ENCODE data around the gene SMYD3. TPM values are rescaled to one million over a fixed set of nuclear protein-coding genes. Genes with fewer than 3 reads are reported as not detected.

SMYD3 gene
- total RNA-seq, 1 donor from 2014 or later: 80.8 TPM

- H3K4me2 ChIP-seq (ENCODE audit: low read length): no peak overlapping the region
Observed at GRCh38 chr1:246479061-246479460, 28.0 kb downstream of the SMYD3 start.

GRCh38 chr1:246477634-246478033 lies 29.4 kb downstream of the SMYD3 start:
- no peak for DNase-seq (ENCODE audit: low read depth)
- Histone ChIP-seq H3K9me3 (ENCODE audit: insufficient read depth, low read depth, low read length) (no peaks in the 10 kb centered on the region), H4K20me1 (ENCODE audit: insufficient read depth, low read length) (peaks cover 4% of the 10 kb centered on the region), H3K27me3 (ENCODE audit: insufficient read depth, low read length) (no peaks in the 10 kb centered on the region), H3K79me2 (ENCODE audit: insufficient read depth, low read length) (peaks cover 3% of the 10 kb centered on the region), H3K9ac (ENCODE audit: low read length) (no peak overlapping the region), H3K36me3 (ENCODE audit: insufficient read depth, low read length) (no peaks in the 10 kb centered on the region), H3K4me1 (ENCODE audit: insufficient read depth, low read length) (no peaks in the 10 kb centered on the region), H2AFZ (ENCODE audit: low read depth, low read length) (no peak overlapping the region), H3K4me2 (ENCODE audit: low read length) (no peak overlapping the region), H3K27ac (ENCODE audit: low read depth, low read length) (no peak overlapping the region), H3K4me3 (ENCODE audit: insufficient read depth, low read depth, low read length) (no peak overlapping the region)
- H3K36me3 Mint-ChIP-seq (ENCODE audit: low read depth, unreplicated experiment): no peaks in the 10 kb centered on the region
- FAIRE-seq: no peak
- no peaks in the 10 kb centered on the region for H3K9me3 Mint-ChIP-seq (ENCODE audit: unreplicated experiment)
- no peaks in the 10 kb centered on the region for H3K27me3 Mint-ChIP-seq (ENCODE audit: low read depth, unreplicated experiment)
- TF ChIP-seq CTCF (IDR thresholded peaks at IDR 0.05; ENCODE audit: insufficient read depth, low read depth, low read length) (no peak), EZH2 (IDR thresholded peaks at IDR 0.05; ENCODE audit: insufficient read depth, low read length) (no peak)
- H3K4me3 Mint-ChIP-seq (ENCODE audit: unreplicated experiment): no peak overlapping the region
- peaks cover 1% of the 10 kb centered on the region for H3K4me1 Mint-ChIP-seq (ENCODE audit: low read depth, unreplicated experiment)
- no peak overlapping the region for H3K27ac Mint-ChIP-seq (ENCODE audit: unreplicated experiment)

More at GRCh38 chr1:246479061-246479460, 28.0 kb downstream of the SMYD3 start:
- no peaks in the 10 kb centered on the region for H3K27me3 Mint-ChIP-seq (ENCODE audit: low read depth, unreplicated experiment)
- Histone ChIP-seq H3K79me2 (ENCODE audit: insufficient read depth, low read length) (peaks cover 3% of the 10 kb centered on the region), H2AFZ (ENCODE audit: low read depth, low read length) (no peak overlapping the region), H3K9me3 (ENCODE audit: insufficient read depth, low read depth, low read length) (no peaks in the 10 kb centered on the region), H3K27me3 (ENCODE audit: insufficient read depth, low read length) (no peaks in the 10 kb centered on the region), H3K4me3 (ENCODE audit: insufficient read depth, low read depth, low read length) (no peak overlapping the region), H3K9ac (ENCODE audit: low read length) (no peak overlapping the region), H3K4me1 (ENCODE audit: insufficient read depth, low read length) (no peaks in the 10 kb centered on the region), H4K20me1 (ENCODE audit: insufficient read depth, low read length) (peaks cover 8% of the 10 kb centered on the region), H3K27ac (ENCODE audit: low read depth, low read length) (no peak overlapping the region), H3K36me3 (ENCODE audit: insufficient read depth, low read length) (no peaks in the 10 kb centered on the region)
- no peak overlapping the region for H3K4me3 Mint-ChIP-seq (ENCODE audit: unreplicated experiment)
- no peaks in the 10 kb centered on the region for H3K9me3 Mint-ChIP-seq (ENCODE audit: unreplicated experiment)
- DNase-seq (ENCODE audit: low read depth) (no peak), FAIRE-seq (no peak)
- TF ChIP-seq CTCF (IDR thresholded peaks at IDR 0.05; ENCODE audit: insufficient read depth, low read depth, low read length): no peak
- TF ChIP-seq EZH2 (IDR thresholded peaks at IDR 0.05; ENCODE audit: insufficient read depth, low read length): no peak
- H3K4me1 Mint-ChIP-seq (ENCODE audit: low read depth, unreplicated experiment): peaks cover 5% of the 10 kb centered on the region
- no peaks in the 10 kb centered on the region for H3K36me3 Mint-ChIP-seq (ENCODE audit: low read depth, unreplicated experiment)
- H3K27ac Mint-ChIP-seq (ENCODE audit: unreplicated experiment): no peak overlapping the region

GRCh38 chr1:246476771-246477170 lies 30.3 kb downstream of the SMYD3 start:
- Histone ChIP-seq H3K9ac (ENCODE audit: low read length) (no peak overlapping the region), H4K20me1 (ENCODE audit: insufficient read depth, low read length) (peaks cover 3% of the 10 kb centered on the region), H2AFZ (ENCODE audit: low read depth, low read length) (no peak overlapping the region), H3K36me3 (ENCODE audit: insufficient read depth, low read length) (no peaks in the 10 kb centered on the region), H3K4me1 (ENCODE audit: insufficient read depth, low read length) (no peaks in the 10 kb centered on the region), H3K27ac (ENCODE audit: low read depth, low read length) (no peak overlapping the region), H3K4me3 (ENCODE audit: insufficient read depth, low read depth, low read length) (no peak overlapping the region), H3K79me2 (ENCODE audit: insufficient read depth, low read length) (no peaks in the 10 kb centered on the region), H3K4me2 (ENCODE audit: low read length) (no peak overlapping the region), H3K9me3 (ENCODE audit: insufficient read depth, low read depth, low read length) (no peaks in the 10 kb centered on the region), H3K27me3 (ENCODE audit: insufficient read depth, low read length) (no peaks in the 10 kb centered on the region)
- H3K27ac Mint-ChIP-seq (ENCODE audit: unreplicated experiment): no peak overlapping the region
- H3K9me3 Mint-ChIP-seq (ENCODE audit: unreplicated experiment): no peaks in the 10 kb centered on the region
- FAIRE-seq (no peak), DNase-seq (ENCODE audit: low read depth) (no peak)
- TF ChIP-seq EZH2 (IDR thresholded peaks at IDR 0.05; ENCODE audit: insufficient read depth, low read length): no peak
- TF ChIP-seq CTCF (IDR thresholded peaks at IDR 0.05; ENCODE audit: insufficient read depth, low read depth, low read length): no peak
- H3K27me3 Mint-ChIP-seq (ENCODE audit: low read depth, unreplicated experiment): no peaks in the 10 kb centered on the region
- H3K4me3 Mint-ChIP-seq (ENCODE audit: unreplicated experiment): no peak overlapping the region
- peaks cover 1% of the 10 kb centered on the region for H3K4me1 Mint-ChIP-seq (ENCODE audit: low read depth, unreplicated experiment)
- no peaks in the 10 kb centered on the region for H3K36me3 Mint-ChIP-seq (ENCODE audit: low read depth, unreplicated experiment)

All from astrocyte (in vitro differentiated cells and primary cell).